IMR-90 (cell line): ENCODE results near the gene TFAP2A. TPM values are rescaled to one million over a fixed set of nuclear protein-coding genes. Genes with fewer than 3 reads are reported as not detected.

ENCODE experiments used
- ATAC-seq: fragments of 200-7000 bp; cut with Tn5 transposase; 2 replicates; pipeline ENCODE4 v1.9.1; 2020; ENCODE audit warnings: low read depth, mild to moderate bottlenecking, moderate library complexity
- BruUV-seq: library from RNA; stranded (reverse); fragments of 400-500 nt; replicated peaks from 2 replicates; lab custom pipeline; 2021; lab: Mats Ljungman, UMichigan
- CTCF ChIA-PET: fragments of 300-600 bp; formaldehyde crosslinking; extraction: SDS; loops from one replicate; lab custom pipeline; 2021; ENCODE audit warnings: antibody characterized with exemption; lab: Yijun Ruan, JAX
- POLR2A ChIA-PET: fragments of 300-600 bp; sonication (Branson Sonifier 250); formaldehyde crosslinking; loops from one replicate; lab custom pipeline; 2022; ENCODE audit warnings: antibody characterized with exemption; ENCODE audit not compliant: unreplicated experiment; lab: Charles Lee
- DNase-seq: peaks from one replicate; pipeline ENCODE4 v3.0.0; 2013
- H2AFZ ChIP-seq: replicated peaks from 2 replicates; pipeline ENCODE3; 2013; ENCODE audit warnings: low read length, mild to moderate bottlenecking; ENCODE audit not compliant: poor library complexity
- H2AK5ac ChIP-seq: 2 replicates; pipeline ENCODE4 v1.6.1; 2013; ENCODE audit warnings: low read depth, low read length, inconsistent platforms
- H2AK9ac ChIP-seq: replicated peaks from 2 replicates; pipeline ENCODE3; 2013; ENCODE audit warnings: mild to moderate bottlenecking, low read depth, low read length, moderate library complexity; ENCODE audit not compliant: poor library complexity
- H2BK120ac ChIP-seq: 2 replicates; pipeline ENCODE4 v1.6.1; 2013; ENCODE audit warnings: low read depth, low read length, inconsistent platforms
- H2BK15ac ChIP-seq: 3 replicates; pipeline ENCODE4 v1.6.1; 2013; ENCODE audit warnings: low read depth, low read length, inconsistent platforms
- H2BK20ac ChIP-seq: 2 replicates; pipeline ENCODE4 v1.6.1; 2013; ENCODE audit warnings: low read depth, mild to moderate bottlenecking, inconsistent platforms, low read length, moderate library complexity
- H2BK5ac ChIP-seq: 2 replicates; pipeline ENCODE4 v1.6.1; 2013; ENCODE audit warnings: mild to moderate bottlenecking, low read depth, low read length, inconsistent platforms; ENCODE audit not compliant: poor library complexity, severe bottlenecking
- H3K14ac ChIP-seq: replicated peaks from 2 replicates; pipeline ENCODE4 v1.6.1; 2013; ENCODE audit warnings: low read depth, low read length, inconsistent platforms
- H3K18ac ChIP-seq: 2 replicates; pipeline ENCODE4 v1.6.1; 2013; ENCODE audit warnings: low read depth, low read length, control low read depth
- H3K23ac ChIP-seq: 2 replicates; pipeline ENCODE4 v1.6.1; 2013; ENCODE audit warnings: low read depth, low read length, inconsistent platforms
- H3K27ac ChIP-seq: 2 replicates; pipeline ENCODE4 v1.5.1; 2013; ENCODE audit warnings: mild to moderate bottlenecking, control low read depth, low read length; ENCODE audit not compliant: insufficient read depth
- H3K27me3 ChIP-seq: 2 replicates; pipeline ENCODE4 v1.6.1; 2013; ENCODE audit warnings: low read length; ENCODE audit not compliant: control insufficient read depth, insufficient read depth
- H3K36me3 ChIP-seq: 2 replicates; pipeline ENCODE4 v1.6.1; 2013; ENCODE audit warnings: low read length, mixed read lengths; ENCODE audit not compliant: control insufficient read depth, insufficient read depth
- H3K4ac ChIP-seq: 2 replicates; pipeline ENCODE4 v1.6.1; 2013; ENCODE audit warnings: low read depth, low read length, inconsistent platforms
- H3K4me1 ChIP-seq: 2 replicates; pipeline ENCODE4 v1.6.1; 2013; ENCODE audit warnings: low read length, mixed read lengths; ENCODE audit not compliant: control insufficient read depth, insufficient read depth
- H3K4me2 ChIP-seq: 2 replicates; pipeline ENCODE4 v1.6.1; 2013; ENCODE audit warnings: low read depth, mild to moderate bottlenecking, control low read depth, low read length, moderate library complexity
- H3K4me3 ChIP-seq: 2 replicates; pipeline ENCODE4 v1.5.1; 2013; ENCODE audit warnings: low read depth, mild to moderate bottlenecking, control low read depth, low read length, moderate library complexity; ENCODE audit not compliant: insufficient read depth
- H3K56ac ChIP-seq: 2 replicates; pipeline ENCODE4 v1.6.1; 2013; ENCODE audit warnings: low read length, inconsistent platforms; ENCODE audit not compliant: insufficient read depth; ENCODE audit errors: extremely low read depth
- H3K79me1 ChIP-seq, 2 experiments: 2 replicates each; pipeline ENCODE4 v1.6.1; 2013; ENCODE audit warnings: low read length in 2 of 2, inconsistent platforms in 1 of 2, low read depth in 1 of 2
- H3K9ac ChIP-seq: 2 replicates; pipeline ENCODE4 v1.6.1; 2013; ENCODE audit warnings: low read depth, low read length, control low read depth
- H3K9me1 ChIP-seq: 2 replicates; pipeline ENCODE4 v1.6.1; 2013; ENCODE audit warnings: low read length, inconsistent platforms; ENCODE audit not compliant: insufficient read depth
- H3K9me3 ChIP-seq: 2 replicates; pipeline ENCODE4 v1.6.1; 2013; ENCODE audit warnings: low read length; ENCODE audit not compliant: control insufficient read depth, insufficient read depth
- H4K20me1 ChIP-seq: 2 replicates; pipeline ENCODE4 v1.6.1; 2013; ENCODE audit warnings: low read length, inconsistent platforms; ENCODE audit not compliant: insufficient read depth
- H4K5ac ChIP-seq: 2 replicates; pipeline ENCODE4 v1.6.1; 2013; ENCODE audit warnings: mild to moderate bottlenecking, low read depth, low read length, control low read depth
- H4K8ac ChIP-seq, 2 experiments: 2 replicates each; pipeline ENCODE4 v1.6.1; 2013; ENCODE audit warnings: low read depth in 2 of 2, low read length in 2 of 2, control low read depth in 1 of 2, inconsistent platforms in 1 of 2
- H4K91ac ChIP-seq: 2 replicates; pipeline ENCODE4 v1.6.1; 2013; ENCODE audit warnings: low read depth, low read length, inconsistent platforms; ENCODE audit not compliant: insufficient read depth
- CEBPB ChIP-seq: IDR thresholded peaks from 2 replicates; pipeline ENCODE4 v1.6.1; 2012; ENCODE audit warnings: low read depth, low read length, improper control_type of control experiment
- MXI1 ChIP-seq: IDR thresholded peaks from 2 replicates; pipeline ENCODE4 v1.6.1; 2012; ENCODE audit warnings: low read depth, mild to moderate bottlenecking, low read length, moderate library complexity, borderline replicate concordance
- NFE2L2 ChIP-seq: fragments of 150-350 bp; IDR thresholded peaks from 2 replicates; pipeline ENCODE4 v1.6.1; 2016; ENCODE audit warnings: low read depth, mild to moderate bottlenecking, low read length
- WGBS, 2 experiments: methylation state at CpG; one replicate each; pipeline versions ENCODE4 v1.1.5 to v1.1.7; 2013; ENCODE audit warnings: missing lambda C conversion rate in 2 of 2; ENCODE audit not compliant: insufficient read length in 1 of 2; ENCODE audit errors: extremely low coverage in 2 of 2; 5-methylcytosine and 5-hydroxymethylcytosine counted together
- dilution Hi-C: fragments of 300-500 bp; cut with HindIII; formaldehyde crosslinking; loops from one replicate; pipeline ENCODE4 v1.14.3; 2018; ENCODE audit warnings: low sequenced_read_pairs; ENCODE audit not compliant: unreplicated experiment
- in situ Hi-C: fragments of 300-500 bp; cut with MboI; formaldehyde crosslinking; loops from 3 replicates; pipeline ENCODE4 v1.14.3; 2019; ENCODE audit warnings: low sequenced_read_pairs, inconsistent platforms, mixed read lengths
- intact Hi-C: fragments of 100-400 bp; cut with micrococcal nuclease; formaldehyde crosslinking; loops from 2 replicates; pipeline ENCODE4 v1.10.0; 2022
- polyA plus RNA-seq, 3 experiments: library from polyadenylated mRNA; depleted of rRNA; stranded (reverse); fragments of >200 nt; gene quantifications; 2 replicates each; pipeline ENCODE4 v1.2.3, GENCODE V29; 2012; ENCODE audit warnings: low replicate concordance in 1 of 3
- total RNA-seq: library from RNA; depleted of rRNA; stranded (reverse); fragments of >200 nt; gene quantifications from 2 replicates; pipeline ENCODE4 v1.2.3, GENCODE V29; 2012
- TF ChIP-seq, protein P1 (sequence below): fragments of 150-350 bp; IDR thresholded peaks from 2 replicates; pipeline ENCODE4 v1.6.1; 2016; ENCODE audit warnings: low read depth, mild to moderate bottlenecking, low read length, moderate library complexity, borderline replicate concordance
- TF ChIP-seq, protein P2 (sequence below): conservative IDR thresholded peaks from 2 replicates; pipeline ENCODE4 v1.5.1; 2012; ENCODE audit warnings: mild to moderate bottlenecking, low read depth, low read length, improper control_type of control experiment

The TFAP2A gene
- total and polyA plus RNA-seq, 2 of the 4 experiments (the other 2 are of a cell fraction) = 0.72 to 7.1 TPM

DNA sequence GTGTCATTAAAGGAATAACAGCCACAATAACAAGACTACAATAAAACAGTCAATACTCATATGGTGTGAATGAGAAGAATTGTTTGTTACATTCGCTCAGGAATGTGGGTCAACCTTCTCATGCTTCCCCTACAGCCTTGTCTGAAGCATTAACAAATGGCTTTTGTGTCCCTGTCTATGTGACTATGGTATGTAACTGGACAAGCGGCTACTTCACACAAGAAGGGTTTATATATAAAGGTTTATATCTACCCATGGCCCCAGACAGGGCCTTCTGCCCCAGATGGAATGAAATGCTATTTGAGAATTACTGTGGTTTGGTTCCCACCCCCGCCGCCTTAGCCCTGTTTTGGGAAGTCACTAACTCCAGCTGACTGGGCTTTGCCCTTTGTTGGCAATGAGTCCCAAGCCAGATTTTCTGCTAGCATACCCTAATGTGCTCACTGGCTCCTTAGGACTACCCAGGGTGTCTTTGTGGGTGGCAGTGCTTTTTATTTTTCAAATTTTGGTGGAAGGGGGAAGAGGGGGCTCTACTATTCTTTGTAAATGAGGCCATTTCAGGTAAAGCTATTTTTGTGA, 39.4 kb downstream of the TFAP2A start:
- no peaks in the 10 kb centered on the region for H3K9me1 ChIP-seq
- H4K5ac ChIP-seq = no peak overlapping the region
- intact Hi-C loops = no loop called here
- H2AK5ac ChIP-seq = no peak overlapping the region
- H3K4me3 ChIP-seq = no peak overlapping the region
- no CpG with 5 or more reads among the region's 4 CpGs for WGBS, 2 experiments
- no peak overlapping the region for H2BK15ac ChIP-seq
- peaks cover under 1% of the 10 kb centered on the region; the same call in 1 of the 2 replicates for H3K27me3 ChIP-seq
- no peak overlapping the region for H2BK120ac ChIP-seq
- H2BK5ac ChIP-seq = no peak overlapping the region
- no TSS peak for BruUV-seq
- no peak overlapping the region for H3K4ac ChIP-seq
- ChIA-PET CTCF (no interaction called here), POLR2A (no interaction called here)
- H3K14ac ChIP-seq = no peak overlapping the region
- H3K9me3 ChIP-seq = no peaks in the 10 kb centered on the region
- no peak overlapping the region for H4K8ac ChIP-seq
- no peak overlapping the region for H2AK9ac ChIP-seq
- peaks cover 2% of the 10 kb centered on the region; the same call in 1 of the 2 replicates for H3K4me1 ChIP-seq
- no peak for DNase-seq
- H3K56ac ChIP-seq = no peak overlapping the region
- in situ Hi-C loops = no loop called here
- no peak overlapping the region for H3K18ac ChIP-seq
- H4K20me1 ChIP-seq = no peaks in the 10 kb centered on the region
- no peak overlapping the region for H3K23ac ChIP-seq
- no peak overlapping the region for H4K91ac ChIP-seq
- no peak for ATAC-seq
- no peak overlapping the region for H2BK20ac ChIP-seq
- no peaks in the 10 kb centered on the region for H3K36me3 ChIP-seq
- H2AFZ ChIP-seq = no peak overlapping the region
- dilution Hi-C loops = no loop called here
- no peaks in the 10 kb centered on the region for H3K79me1 ChIP-seq
- no peak overlapping the region for H3K27ac ChIP-seq
- TF ChIP-seq, protein P1, sequence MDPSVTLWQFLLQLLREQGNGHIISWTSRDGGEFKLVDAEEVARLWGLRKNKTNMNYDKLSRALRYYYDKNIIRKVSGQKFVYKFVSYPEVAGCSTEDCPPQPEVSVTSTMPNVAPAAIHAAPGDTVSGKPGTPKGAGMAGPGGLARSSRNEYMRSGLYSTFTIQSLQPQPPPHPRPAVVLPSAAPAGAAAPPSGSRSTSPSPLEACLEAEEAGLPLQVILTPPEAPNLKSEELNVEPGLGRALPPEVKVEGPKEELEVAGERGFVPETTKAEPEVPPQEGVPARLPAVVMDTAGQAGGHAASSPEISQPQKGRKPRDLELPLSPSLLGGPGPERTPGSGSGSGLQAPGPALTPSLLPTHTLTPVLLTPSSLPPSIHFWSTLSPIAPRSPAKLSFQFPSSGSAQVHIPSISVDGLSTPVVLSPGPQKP = no peak
- TF ChIP-seq CEBPB = no peak
- TF ChIP-seq, protein P2, sequence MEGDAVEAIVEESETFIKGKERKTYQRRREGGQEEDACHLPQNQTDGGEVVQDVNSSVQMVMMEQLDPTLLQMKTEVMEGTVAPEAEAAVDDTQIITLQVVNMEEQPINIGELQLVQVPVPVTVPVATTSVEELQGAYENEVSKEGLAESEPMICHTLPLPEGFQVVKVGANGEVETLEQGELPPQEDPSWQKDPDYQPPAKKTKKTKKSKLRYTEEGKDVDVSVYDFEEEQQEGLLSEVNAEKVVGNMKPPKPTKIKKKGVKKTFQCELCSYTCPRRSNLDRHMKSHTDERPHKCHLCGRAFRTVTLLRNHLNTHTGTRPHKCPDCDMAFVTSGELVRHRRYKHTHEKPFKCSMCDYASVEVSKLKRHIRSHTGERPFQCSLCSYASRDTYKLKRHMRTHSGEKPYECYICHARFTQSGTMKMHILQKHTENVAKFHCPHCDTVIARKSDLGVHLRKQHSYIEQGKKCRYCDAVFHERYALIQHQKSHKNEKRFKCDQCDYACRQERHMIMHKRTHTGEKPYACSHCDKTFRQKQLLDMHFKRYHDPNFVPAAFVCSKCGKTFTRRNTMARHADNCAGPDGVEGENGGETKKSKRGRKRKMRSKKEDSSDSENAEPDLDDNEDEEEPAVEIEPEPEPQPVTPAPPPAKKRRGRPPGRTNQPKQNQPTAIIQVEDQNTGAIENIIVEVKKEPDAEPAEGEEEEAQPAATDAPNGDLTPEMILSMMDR = no peak
- TF ChIP-seq MXI1 = no peak
- no peak for TF ChIP-seq NFE2L2
- no peak overlapping the region for H3K9ac ChIP-seq
- no peak overlapping the region for H3K4me2 ChIP-seq
